SK-N-SH (cell line): ENCODE measurements around the gene SCN2A. TPM values are rescaled to one million over a fixed set of nuclear protein-coding genes. Genes with fewer than 3 reads are reported as not detected.

Source experiments
- CTCF ChIA-PET: fragments of 300-600, 350-600 bp; formaldehyde crosslinking; extraction: SDS; loops from one replicate; lab custom pipeline; 2021; lab: Yijun Ruan, JAX
- POLR2A ChIA-PET: fragments of 350-600 bp; sonication (Branson Sonifier 250); formaldehyde crosslinking; extraction: SDS; loops from one replicate; lab custom pipeline; 2020; ENCODE audit warnings: antibody characterized with exemption, inconsistent platforms; lab: Yijun Ruan, JAX
- DNase-seq: peaks from one replicate; pipeline ENCODE4 v3.0.0; 2012
- H2AFZ ChIP-seq: fragments of 200-600 bp; sonication (generic); 2 replicates; pipeline ENCODE4 v1.8.1; 2016; ENCODE audit warnings: antibody characterized with exemption, mild to moderate bottlenecking, low read depth
- H3F3A ChIP-seq: fragments of 200-600 bp; sonication (generic); replicated peaks from 2 replicates; pipeline ENCODE3; 2016; ENCODE audit warnings: antibody characterized with exemption, mild to moderate bottlenecking; ENCODE audit not compliant: insufficient read depth
- H3K27ac ChIP-seq, 2 experiments: fragments of 200-500 bp in 1 of 2; fragments of 200-600 bp in 1 of 2; sonication (Bioruptor generic) in 1 of 2; sonication (generic), shearing (Covaris generic) in 1 of 2; 2 replicates each; pipeline versions ENCODE4 v1.5.1 to v1.6.1; 2014 to 2016; ENCODE audit warnings: low read depth in 2 of 2, inconsistent platforms in 1 of 2, low read length in 1 of 2, mild to moderate bottlenecking in 1 of 2, mixed read lengths in 1 of 2
- H3K27me3 ChIP-seq: fragments of 200-600 bp; sonication (generic), shearing (Covaris generic); 2 replicates; pipeline ENCODE4 v1.6.1; 2016; ENCODE audit warnings: mixed run types; ENCODE audit not compliant: insufficient read depth
- H3K36me3 ChIP-seq, 2 experiments: fragments of 200-500 bp in 1 of 2; fragments of 200-600 bp in 1 of 2; sonication (Bioruptor generic) in 1 of 2; sonication (generic) in 1 of 2; replicated peaks in 1 of 2; 2 replicates each; pipeline versions ENCODE3 to v1.5.1; 2014 to 2016; ENCODE audit warnings: low read length in 1 of 2, mild to moderate bottlenecking in 1 of 2; ENCODE audit not compliant: insufficient read depth in 2 of 2, control insufficient read depth in 1 of 2
- H3K4me1 ChIP-seq, 2 experiments: fragments of 200-500 bp in 1 of 2; fragments of 200-600 bp in 1 of 2; sonication (Bioruptor generic) in 1 of 2; sonication (generic), shearing (Covaris generic) in 1 of 2; 2 replicates each; pipeline versions ENCODE4 v1.5.1 to v1.6.1; 2014 to 2016; ENCODE audit warnings: low read depth in 1 of 2, low read length in 1 of 2, mixed run types in 1 of 2; ENCODE audit not compliant: insufficient read depth in 2 of 2, control insufficient read depth in 1 of 2
- H3K4me2 ChIP-seq: fragments of 200-600 bp; sonication (generic), shearing (Covaris generic); 2 replicates; pipeline ENCODE4 v1.6.1; 2017; ENCODE audit warnings: mixed run types
- H3K4me3 ChIP-seq, 2 experiments: fragments of 200-500 bp in 1 of 2; fragments of 200-600 bp in 1 of 2; sonication (Bioruptor generic) in 1 of 2; sonication (generic), shearing (Covaris generic) in 1 of 2; 2 replicates each; pipeline versions ENCODE4 v1.5.1 to v1.8.1; 2014 to 2016; ENCODE audit warnings: low read depth in 2 of 2, inconsistent platforms in 1 of 2, low read length in 1 of 2, mild to moderate bottlenecking in 1 of 2, mixed read lengths in 1 of 2, moderate library complexity in 1 of 2
- H3K79me2 ChIP-seq: fragments of 200-600 bp; sonication (generic); 2 replicates; pipeline ENCODE4 v1.8.1; 2017; ENCODE audit warnings: mild to moderate bottlenecking; ENCODE audit not compliant: insufficient read depth
- H3K9ac ChIP-seq: fragments of 200-600 bp; sonication (generic); 2 replicates; pipeline ENCODE4 v1.6.1; 2017; ENCODE audit warnings: mixed run types
- H3K9me2 ChIP-seq: fragments of 200-600 bp; sonication (generic); 2 replicates; pipeline ENCODE4 v1.6.1; 2017; ENCODE audit warnings: mixed run types
- H3K9me3 ChIP-seq: fragments of 200-600 bp; sonication (generic); 2 replicates; pipeline ENCODE4 v1.6.1; 2017; ENCODE audit warnings: mixed run types, mild to moderate bottlenecking, moderate library complexity
- H4K20me1 ChIP-seq: fragments of 200-600 bp; sonication (generic); 2 replicates; pipeline ENCODE4 v1.6.1; 2017; ENCODE audit warnings: mild to moderate bottlenecking, mixed run types; ENCODE audit not compliant: insufficient read depth
- FOSL2 ChIP-seq: IDR thresholded peaks from 2 replicates; pipeline ENCODE4 v1.4.0; 2012; ENCODE audit warnings: low read depth, mild to moderate bottlenecking, moderate library complexity, borderline replicate concordance
- GABPA ChIP-seq: IDR thresholded peaks from 2 replicates; pipeline ENCODE4 v1.4.0; 2012; ENCODE audit warnings: low read depth, mild to moderate bottlenecking
- IRF3 ChIP-seq: fragments of 150-350 bp; IDR thresholded peaks from 2 replicates; pipeline ENCODE4 v1.6.1; 2016; ENCODE audit warnings: mild to moderate bottlenecking, low read depth, low read length
- PBX3 ChIP-seq: IDR thresholded peaks from 2 replicates; pipeline ENCODE4; 2012
- POLR2AphosphoS5 ChIP-seq: IDR thresholded peaks from 2 replicates; pipeline ENCODE4 v1.6.1; 2012; ENCODE audit warnings: low read depth, low read length
- RFX5 ChIP-seq: IDR thresholded peaks from 2 replicates; pipeline ENCODE4 v1.6.1; 2012; ENCODE audit warnings: mild to moderate bottlenecking, improper control_type of control experiment, low read length
- TCF12 ChIP-seq: IDR thresholded peaks from 2 replicates; pipeline ENCODE4 v1.4.0; 2012
- TEAD4 ChIP-seq: IDR thresholded peaks from 2 replicates; pipeline ENCODE4 v1.4.0; 2012; ENCODE audit warnings: mild to moderate bottlenecking, borderline replicate concordance; ENCODE audit not compliant: insufficient read depth
- USF2 ChIP-seq: fragments of 150-350 bp; IDR thresholded peaks from 2 replicates; pipeline ENCODE4 v1.6.1; 2017; ENCODE audit warnings: antibody characterized with exemption, low read length, low read depth, borderline replicate concordance
- WGBS: methylation state at CpG from one replicate; pipeline ENCODE4 v1.1.6; 2017; ENCODE audit warnings: low lambda C conversion rate; 5-methylcytosine and 5-hydroxymethylcytosine counted together
- polyA plus RNA-seq, 3 experiments: library from polyadenylated mRNA; depleted of rRNA; stranded (reverse); fragments of >200 nt; gene quantifications; 2 replicates each; pipeline ENCODE4 v1.2.3, GENCODE V29; 2012

SCN2A gene
- polyA plus RNA-seq, 1 of the 3 experiments (the other 2 are of a cell fraction): 5.1 TPM

- H3K4me3 ChIP-seq: peak overlapping the region; percentile 86 to 90
- 7% methylated on average over 5 of the region's 5 CpGs for WGBS
- ChIA-PET CTCF (interaction anchor here (1.0 to 3.3 kb wide), 16 partner anchors 11 to 302 kb away, joined by 3 to 17 read pairs (median 6); partner anchors contain the start of genes SCN2A and SCN3A), POLR2A (interaction anchor here (1.5 kb wide), 1 partner anchor 55 kb away, joined by 7 read pairs; the partner anchor contains the start of gene SCN2A)
- peaks cover 14% of the 10 kb centered on the region for H3K79me2 ChIP-seq
- no peaks in the 10 kb centered on the region for H3F3A ChIP-seq
- H3K36me3 ChIP-seq: peaks cover 25 to 37% of the 10 kb centered on the region in 2 experiments
- H3K4me2 ChIP-seq: peak overlapping the region; percentile 91
- H4K20me1 ChIP-seq: no peaks in the 10 kb centered on the region
- peak overlapping the region; percentile 94 for H2AFZ ChIP-seq
- H3K9me2 ChIP-seq: no peaks in the 10 kb centered on the region
- DNase-seq: peak; percentile 24
- H3K27ac ChIP-seq: peak overlapping the region; percentile 5 to 90; a peak in 3 of 4 replicates
- no peaks in the 10 kb centered on the region for H3K9me3 ChIP-seq
- no peaks in the 10 kb centered on the region for H3K27me3 ChIP-seq
- peaks cover 0 to 11% of the 10 kb centered on the region in 2 experiments; a peak in 2 of 4 replicates for H3K4me1 ChIP-seq
- no peak for TF ChIP-seq TCF12
- TF ChIP-seq IRF3: no peak
- peak; percentile 64 for TF ChIP-seq GABPA
- H3K9ac ChIP-seq: peak overlapping the region; percentile 70; the same call in 1 of the 2 replicates
These were observed 55.7 kb downstream of the SCN2A start for GRCh38 chr2:165294912-165295311.

- H4K20me1 ChIP-seq: no peaks in the 10 kb centered on the region
- TF ChIP-seq TEAD4: no peak
- TF ChIP-seq USF2: no peak
- TF ChIP-seq POLR2AphosphoS5: no peak
- no peak for TF ChIP-seq RFX5
- no peak for TF ChIP-seq PBX3
- TF ChIP-seq FOSL2: no peak
- H3K4me1 ChIP-seq: peaks cover 0 to 11% of the 10 kb centered on the region in 2 experiments; a peak in 2 of 4 replicates
- H3K9me2 ChIP-seq: no peaks in the 10 kb centered on the region
- H3K4me3 ChIP-seq: peak overlapping the region; percentile 86 to 90; a peak in 2 of 4 replicates
- ChIA-PET POLR2A (no interaction called here), CTCF (interaction anchor here (1.0 to 3.3 kb wide), 9 partner anchors 10 to 302 kb away, joined by 3 to 17 read pairs (median 6); partner anchors contain the start of genes SCN2A and SCN3A)
- peak overlapping the region; percentile 94 for H2AFZ ChIP-seq
- WGBS: 92% methylated on average over 4 of the region's 4 CpGs
- H3K9me3 ChIP-seq: no peaks in the 10 kb centered on the region
- no peak overlapping the region for H3K9ac ChIP-seq
- no peak for DNase-seq
- peak overlapping the region in 1 of 2 experiments; percentile 90; a peak in 2 of 4 replicates for H3K27ac ChIP-seq
- no peaks in the 10 kb centered on the region for H3K27me3 ChIP-seq
- no peaks in the 10 kb centered on the region for H3F3A ChIP-seq
- peak overlapping the region; percentile 91 for H3K4me2 ChIP-seq
- H3K36me3 ChIP-seq: peaks cover 25 to 37% of the 10 kb centered on the region in 2 experiments
- H3K79me2 ChIP-seq: peaks cover 14% of the 10 kb centered on the region
These were observed 56.4 kb downstream of the SCN2A start for GRCh38 chr2:165295643-165296042.
